H1 (cell line): ENCODE data around the gene SUV39H2. TPM values are rescaled to one million over a fixed set of nuclear protein-coding genes. Genes with fewer than 3 reads are reported as not detected.

ENCODE experiments used
- CTCF ChIA-PET: fragments of 300-600 bp; sonication (Branson Sonifier 250); formaldehyde crosslinking; loops from one replicate; lab custom pipeline; 2021; ENCODE audit not compliant: partially characterized antibody; lab: Charles Lee
- POLR2A ChIA-PET: fragments of 300-600 bp; sonication (Branson Sonifier 250); formaldehyde crosslinking; loops from one replicate; lab custom pipeline; 2021; ENCODE audit warnings: inconsistent platforms; ENCODE audit not compliant: partially characterized antibody; lab: Charles Lee
- DNase-seq, 2 experiments: peaks; one replicate each; pipeline versions ENCODE4 v3.0.0 to v3.0.0-alpha.2; 2010 to 2022; ENCODE audit warnings: low spot score in 2 of 2, low read depth in 1 of 2, mixed read lengths in 1 of 2
- FAIRE-seq: peaks from 2 replicates; lab custom pipeline; 2011; peaks lifted over from hg19 to GRCh38; lab: Jason Lieb, UNC
- H2AFZ ChIP-seq: 2 replicates; pipeline ENCODE4 v1.8.1; 2012; ENCODE audit warnings: low read length, inconsistent platforms
- H2AK5ac ChIP-seq: 2 replicates; pipeline ENCODE4 v1.6.1; 2013; ENCODE audit warnings: low read depth, low read length
- H2BK120ac ChIP-seq: replicated peaks from 2 replicates; pipeline ENCODE3; 2013; ENCODE audit warnings: low read depth, low read length, inconsistent platforms
- H2BK12ac ChIP-seq: 2 replicates; pipeline ENCODE4 v1.6.1; 2013; ENCODE audit warnings: low read depth, low read length
- H2BK15ac ChIP-seq: 2 replicates; pipeline ENCODE4 v1.6.1; 2013; ENCODE audit warnings: low read length
- H2BK20ac ChIP-seq: 2 replicates; pipeline ENCODE4 v1.6.1; 2013; ENCODE audit warnings: low read length
- H2BK5ac ChIP-seq: 2 replicates; pipeline ENCODE4 v1.6.1; 2013; ENCODE audit warnings: low read depth, low read length
- H3K14ac ChIP-seq: 2 replicates; pipeline ENCODE4 v1.6.1; 2013; ENCODE audit warnings: inconsistent platforms; ENCODE audit not compliant: insufficient read length
- H3K18ac ChIP-seq: 2 replicates; pipeline ENCODE4 v1.6.1; 2013; ENCODE audit warnings: low read length; ENCODE audit errors: extremely low read depth
- H3K23ac ChIP-seq: 2 replicates; pipeline ENCODE4 v1.6.1; 2013; ENCODE audit warnings: inconsistent platforms; ENCODE audit not compliant: insufficient read length
- H3K23me2 ChIP-seq: 2 replicates; pipeline ENCODE4 v1.6.1; 2013; ENCODE audit warnings: low read depth, low read length
- H3K27ac ChIP-seq: 2 replicates; pipeline ENCODE4 v1.6.1; 2011; ENCODE audit warnings: low read depth, low read length, inconsistent platforms
- H3K27me3 ChIP-seq, 4 experiments: replicated peaks in 1 of 4; 1 replicate in 1 of 4; 2 replicates in 3 of 4; pipeline versions ENCODE4 v1.6.1 to v1.8.1; 2011 to 2013; ENCODE audit warnings: low read length in 3 of 4, mild to moderate bottlenecking in 3 of 4, inconsistent platforms in 2 of 4, mixed read lengths in 2 of 4, moderate library complexity in 1 of 4; ENCODE audit not compliant: control insufficient read depth in 3 of 4, insufficient read depth in 3 of 4; ENCODE audit errors: extremely low read depth in 1 of 4
- H3K36me3 ChIP-seq, 4 experiments: 2 replicates each; pipeline versions ENCODE4 v1.6.1 to v1.8.1; 2011 to 2013; ENCODE audit warnings: mild to moderate bottlenecking in 4 of 4, low read length in 3 of 4, moderate library complexity in 2 of 4, control low read depth in 1 of 4, inconsistent platforms in 1 of 4; ENCODE audit not compliant: insufficient read depth in 4 of 4, control insufficient read depth in 2 of 4
- H3K4ac ChIP-seq: replicated peaks from 2 replicates; pipeline ENCODE3; 2013; ENCODE audit warnings: low read length, low read depth, mixed read lengths, inconsistent platforms; ENCODE audit not compliant: insufficient read length
- H3K4me1 ChIP-seq, 4 experiments: replicated peaks in 1 of 4; 1 replicate in 1 of 4; 2 replicates in 3 of 4; pipeline versions ENCODE4 v1.6.1 to v1.8.1; 2011 to 2013; ENCODE audit warnings: low read length in 3 of 4, inconsistent platforms in 2 of 4, mixed read lengths in 1 of 4; ENCODE audit not compliant: insufficient read depth in 4 of 4, control insufficient read depth in 3 of 4
- H3K4me2 ChIP-seq, 2 experiments: 2 replicates each; pipeline versions ENCODE4 v1.6.1 to v1.8.1; 2011 to 2013; ENCODE audit warnings: low read depth in 2 of 2, low read length in 2 of 2, control low read depth in 1 of 2, inconsistent platforms in 1 of 2, mild to moderate bottlenecking in 1 of 2; ENCODE audit not compliant: insufficient read depth in 1 of 2
- H3K4me3 ChIP-seq, 4 experiments: fragments of 200-600, 300-600 bp in 1 of 4; sonication (generic), shearing (Covaris generic), sonication (Bioruptor Twin) in 1 of 4; 2 replicates each; pipeline versions ENCODE4 v1.5.1 to v1.8.1; 2011 to 2016; ENCODE audit warnings: low read length in 4 of 4, low read depth in 3 of 4, control low read depth in 2 of 4, inconsistent platforms in 2 of 4, mild to moderate bottlenecking in 2 of 4, mixed read lengths in 1 of 4, moderate library complexity in 1 of 4; ENCODE audit not compliant: insufficient read depth in 2 of 4; ENCODE audit errors: extremely low read depth in 1 of 4
- H3K56ac ChIP-seq: replicated peaks from 2 replicates; pipeline ENCODE3; 2013; ENCODE audit warnings: low read depth, mild to moderate bottlenecking, mixed read lengths, low read length, inconsistent platforms; ENCODE audit not compliant: insufficient read length
- H3K79me1 ChIP-seq: 2 replicates; pipeline ENCODE4 v1.6.1; 2013; ENCODE audit warnings: low read depth, low read length, control low read depth
- H3K79me2 ChIP-seq, 2 experiments: 2 replicates each; pipeline versions ENCODE4 v1.6.1 to v1.8.1; 2012 to 2013; ENCODE audit warnings: low read length in 2 of 2, mild to moderate bottlenecking in 2 of 2, inconsistent platforms in 1 of 2; ENCODE audit not compliant: insufficient read depth in 2 of 2, control insufficient read depth in 1 of 2
- H3K9ac ChIP-seq, 4 experiments: replicated peaks in 1 of 4; 1 replicate in 1 of 4; 2 replicates in 3 of 4; pipeline versions ENCODE4 v1.6.1 to v1.8.1; 2011 to 2013; ENCODE audit warnings: low read depth in 3 of 4, low read length in 3 of 4, control low read depth in 2 of 4, mild to moderate bottlenecking in 2 of 4, moderate library complexity in 2 of 4, inconsistent platforms in 1 of 4; ENCODE audit errors: extremely low read depth in 1 of 4
- H3K9me3 ChIP-seq, 2 experiments: 2 replicates each; pipeline versions ENCODE4 v1.6.1 to v1.8.1; 2012 to 2013; ENCODE audit warnings: mild to moderate bottlenecking in 2 of 2, moderate library complexity in 2 of 2, control low read depth in 1 of 2, inconsistent platforms in 1 of 2, low read depth in 1 of 2, low read length in 1 of 2, mixed read lengths in 1 of 2; ENCODE audit not compliant: insufficient read depth in 2 of 2
- H4K20me1 ChIP-seq, 2 experiments: replicated peaks in 1 of 2; 2 replicates each; pipeline versions ENCODE3 to v1.8.1; 2011 to 2013; ENCODE audit warnings: inconsistent platforms in 2 of 2, low read length in 2 of 2, mild to moderate bottlenecking in 1 of 2; ENCODE audit not compliant: insufficient read depth in 2 of 2, control insufficient read depth in 1 of 2
- H4K5ac ChIP-seq: 2 replicates; pipeline ENCODE4 v1.6.1; 2013; ENCODE audit warnings: low read length, low read depth, mixed read lengths, inconsistent platforms; ENCODE audit not compliant: insufficient read length
- H4K8ac ChIP-seq: 2 replicates; pipeline ENCODE4 v1.8.0; 2013; ENCODE audit warnings: mild to moderate bottlenecking, moderate library complexity, low read length, inconsistent platforms; ENCODE audit not compliant: insufficient read depth; ENCODE audit errors: extremely low read depth
- H4K91ac ChIP-seq: replicated peaks from 2 replicates; pipeline ENCODE3; 2013; ENCODE audit warnings: low read length, mixed read lengths, inconsistent platforms; ENCODE audit not compliant: insufficient read length
- GTF2F1 ChIP-seq: IDR thresholded peaks from 2 replicates; pipeline ENCODE4 v1.6.1; 2012; ENCODE audit warnings: low read depth, low read length, improper control_type of control experiment, borderline replicate concordance
- RXRA ChIP-seq: IDR thresholded peaks from 2 replicates; pipeline ENCODE4 v1.6.1; 2011; ENCODE audit warnings: low read depth, mild to moderate bottlenecking, low read length, moderate library complexity; ENCODE audit not compliant: insufficient read depth
- WGBS, 2 experiments: shearing (Covaris generic) in 1 of 2; methylation state at CpG; one replicate each; pipeline versions ENCODE4 v1.1.6 to v1.1.7; 2013 to 2015; ENCODE audit warnings: low lambda C conversion rate in 2 of 2, mixed read lengths in 2 of 2, inconsistent platforms in 1 of 2, low coverage in 1 of 2, missing lambda C conversion rate in 1 of 2; ENCODE audit not compliant: insufficient replicate concordance in 2 of 2, insufficient coverage in 1 of 2, insufficient read length in 1 of 2; ENCODE audit errors: extremely low coverage in 1 of 2, missing lambda C conversion rate in 1 of 2; 5-methylcytosine and 5-hydroxymethylcytosine counted together
- polyA plus RNA-seq, 7 experiments: library from polyadenylated mRNA; depleted of rRNA in 3 of 7; stranded (reverse) in 5 of 7; unstranded in 2 of 7; fragments of >200 nt in 5 of 7; fragments of 200-250 nt in 2 of 7; gene quantifications; 1 replicate in 5 of 7; 2 replicates in 1 of 7; 4 replicates in 1 of 7; pipeline versions ENCODE4 v1.2.1 to v1.2.3, GENCODE V29; 2011 to 2013; ENCODE audit warnings: missing spikeins in 2 of 7, mixed read lengths in 2 of 7
- total RNA-seq: library from RNA; stranded (reverse); fragmentation: NEBNext Ultra II Directional; extraction: Animal tissue kit (Norgen Biotek cat#: 25700); gene quantifications from 2 replicates; pipeline ENCODE4 v1.2.1, GENCODE V29; 2021

SUV39H2 gene
- total and polyA plus RNA-seq, 2 of the 8 experiments (the other 6 are each of a cell fraction or from before 2014, with no cell fraction given): 19.4 to 62.3 TPM

- peaks cover 9 to 35% of the 10 kb centered on the region in 2 experiments for H3K79me2 ChIP-seq
- no peak overlapping the region for H2BK15ac ChIP-seq
- ChIA-PET POLR2A (interaction anchor here (0.8 to 2.3 kb wide), 3 partner anchors 28 to 39 kb away, joined by 3 to 32 read pairs (median 8); partner anchors contain the start of genes CDNF, HSPA14 and MSANTD7), CTCF (interaction anchor here (2.1 to 3.3 kb wide), 2 partner anchors 13 to 340 kb away, joined by 6 to 19 read pairs; no protein-coding TSS in a partner anchor)
- no peak overlapping the region for H3K14ac ChIP-seq
- H2BK120ac ChIP-seq: no peak overlapping the region
- H3K56ac ChIP-seq: no peak overlapping the region
- H3K36me3 ChIP-seq: peaks cover 0 to 3% (median under 1%) of the 10 kb centered on the region in 4 experiments; a peak in 2 of 8 replicates
- peaks cover 7% of the 10 kb centered on the region for H3K23me2 ChIP-seq
- no peak overlapping the region for H3K9ac ChIP-seq
- H2BK20ac ChIP-seq: no peak overlapping the region
- H4K20me1 ChIP-seq: peaks cover 5 to 11% of the 10 kb centered on the region in 2 experiments
- no peak overlapping the region for H4K8ac ChIP-seq
- H3K9me3 ChIP-seq: no peaks in the 10 kb centered on the region
- TF ChIP-seq RXRA (no peak), GTF2F1 (no peak)
- TF ChIP-seq, all 59 proteins: peak for 0
- H3K18ac ChIP-seq: no peak overlapping the region
- FAIRE-seq (no peak), DNase-seq (no peak)
- WGBS, 2 experiments: 85% methylated on average over 9 of the region's 9 CpGs; no CpG with 5 or more reads in 1 of the 2 experiments
- peak overlapping the region; percentile 51; the same call in 1 of the 2 replicates for H2BK12ac ChIP-seq
- H3K27ac ChIP-seq: no peak overlapping the region
- H2BK5ac ChIP-seq: no peak overlapping the region
- no peaks in the 10 kb centered on the region for H3K27me3 ChIP-seq
- H2AFZ ChIP-seq: no peak overlapping the region
- no peak overlapping the region for H4K5ac ChIP-seq
- no peak overlapping the region for H4K91ac ChIP-seq
- peaks cover 3 to 11% (median 7%) of the 10 kb centered on the region in 4 experiments; a peak in 6 of 7 replicates for H3K4me1 ChIP-seq
- H3K4me2 ChIP-seq: peak overlapping the region; percentile 68 to 76; a peak in 2 of 4 replicates
- H2AK5ac ChIP-seq: no peak overlapping the region
- H3K23ac ChIP-seq: no peak overlapping the region
- no peaks in the 10 kb centered on the region; the same call in 1 of the 2 replicates for H3K79me1 ChIP-seq
- peak overlapping the region in 1 of 4 experiments; percentile 89; a peak in 2 of 8 replicates for H3K4me3 ChIP-seq
- H3K4ac ChIP-seq: no peak overlapping the region
Measured at GRCh38 chr10:14876764-14877163, 1.9 kb upstream of the SUV39H2 start.
